H1 (cell line): ENCODE results near the gene PPIP5K1. TPM values are rescaled to one million over a fixed set of nuclear protein-coding genes. Genes with fewer than 3 reads are reported as not detected.

ENCODE experiments used
- CTCF ChIA-PET: fragments of 300-600 bp; sonication (Branson Sonifier 250); formaldehyde crosslinking; loops from one replicate; lab custom pipeline; 2021; ENCODE audit not compliant: partially characterized antibody; lab: Charles Lee
- POLR2A ChIA-PET: fragments of 300-600 bp; sonication (Branson Sonifier 250); formaldehyde crosslinking; loops from one replicate; lab custom pipeline; 2021; ENCODE audit warnings: inconsistent platforms; ENCODE audit not compliant: partially characterized antibody; lab: Charles Lee
- DNase-seq, 2 experiments: peaks; one replicate each; pipeline versions ENCODE4 v3.0.0 to v3.0.0-alpha.2; 2010 to 2022; ENCODE audit warnings: low spot score in 2 of 2, low read depth in 1 of 2, mixed read lengths in 1 of 2
- FAIRE-seq: peaks from 2 replicates; lab custom pipeline; 2011; peaks lifted over from hg19 to GRCh38; lab: Jason Lieb, UNC
- H2AFZ ChIP-seq: 2 replicates; pipeline ENCODE4 v1.8.1; 2012; ENCODE audit warnings: low read length, inconsistent platforms
- H2AK5ac ChIP-seq: 2 replicates; pipeline ENCODE4 v1.6.1; 2013; ENCODE audit warnings: low read depth, low read length
- H2BK120ac ChIP-seq: replicated peaks from 2 replicates; pipeline ENCODE3; 2013; ENCODE audit warnings: low read depth, low read length, inconsistent platforms
- H2BK12ac ChIP-seq: 2 replicates; pipeline ENCODE4 v1.6.1; 2013; ENCODE audit warnings: low read depth, low read length
- H2BK15ac ChIP-seq: 2 replicates; pipeline ENCODE4 v1.6.1; 2013; ENCODE audit warnings: low read length
- H2BK20ac ChIP-seq: 2 replicates; pipeline ENCODE4 v1.6.1; 2013; ENCODE audit warnings: low read length
- H2BK5ac ChIP-seq: 2 replicates; pipeline ENCODE4 v1.6.1; 2013; ENCODE audit warnings: low read depth, low read length
- H3K14ac ChIP-seq: 2 replicates; pipeline ENCODE4 v1.6.1; 2013; ENCODE audit warnings: inconsistent platforms; ENCODE audit not compliant: insufficient read length
- H3K18ac ChIP-seq: 2 replicates; pipeline ENCODE4 v1.6.1; 2013; ENCODE audit warnings: low read length; ENCODE audit errors: extremely low read depth
- H3K23ac ChIP-seq: 2 replicates; pipeline ENCODE4 v1.6.1; 2013; ENCODE audit warnings: inconsistent platforms; ENCODE audit not compliant: insufficient read length
- H3K23me2 ChIP-seq: 2 replicates; pipeline ENCODE4 v1.6.1; 2013; ENCODE audit warnings: low read depth, low read length
- H3K27ac ChIP-seq: 2 replicates; pipeline ENCODE4 v1.6.1; 2011; ENCODE audit warnings: low read depth, low read length, inconsistent platforms
- H3K27me3 ChIP-seq, 4 experiments: replicated peaks in 1 of 4; 1 replicate in 1 of 4; 2 replicates in 3 of 4; pipeline versions ENCODE4 v1.6.1 to v1.8.1; 2011 to 2013; ENCODE audit warnings: low read length in 3 of 4, mild to moderate bottlenecking in 3 of 4, inconsistent platforms in 2 of 4, mixed read lengths in 2 of 4, moderate library complexity in 1 of 4; ENCODE audit not compliant: control insufficient read depth in 3 of 4, insufficient read depth in 3 of 4; ENCODE audit errors: extremely low read depth in 1 of 4
- H3K36me3 ChIP-seq, 4 experiments: 2 replicates each; pipeline versions ENCODE4 v1.6.1 to v1.8.1; 2011 to 2013; ENCODE audit warnings: mild to moderate bottlenecking in 4 of 4, low read length in 3 of 4, moderate library complexity in 2 of 4, control low read depth in 1 of 4, inconsistent platforms in 1 of 4; ENCODE audit not compliant: insufficient read depth in 4 of 4, control insufficient read depth in 2 of 4
- H3K4ac ChIP-seq: replicated peaks from 2 replicates; pipeline ENCODE3; 2013; ENCODE audit warnings: low read length, low read depth, mixed read lengths, inconsistent platforms; ENCODE audit not compliant: insufficient read length
- H3K4me1 ChIP-seq, 4 experiments: replicated peaks in 1 of 4; 1 replicate in 1 of 4; 2 replicates in 3 of 4; pipeline versions ENCODE4 v1.6.1 to v1.8.1; 2011 to 2013; ENCODE audit warnings: low read length in 3 of 4, inconsistent platforms in 2 of 4, mixed read lengths in 1 of 4; ENCODE audit not compliant: insufficient read depth in 4 of 4, control insufficient read depth in 3 of 4
- H3K4me2 ChIP-seq, 2 experiments: 2 replicates each; pipeline versions ENCODE4 v1.6.1 to v1.8.1; 2011 to 2013; ENCODE audit warnings: low read depth in 2 of 2, low read length in 2 of 2, control low read depth in 1 of 2, inconsistent platforms in 1 of 2, mild to moderate bottlenecking in 1 of 2; ENCODE audit not compliant: insufficient read depth in 1 of 2
- H3K4me3 ChIP-seq, 4 experiments: fragments of 200-600, 300-600 bp in 1 of 4; sonication (generic), shearing (Covaris generic), sonication (Bioruptor Twin) in 1 of 4; 2 replicates each; pipeline versions ENCODE4 v1.5.1 to v1.8.1; 2011 to 2016; ENCODE audit warnings: low read length in 4 of 4, low read depth in 3 of 4, control low read depth in 2 of 4, inconsistent platforms in 2 of 4, mild to moderate bottlenecking in 2 of 4, mixed read lengths in 1 of 4, moderate library complexity in 1 of 4; ENCODE audit not compliant: insufficient read depth in 2 of 4; ENCODE audit errors: extremely low read depth in 1 of 4
- H3K56ac ChIP-seq: replicated peaks from 2 replicates; pipeline ENCODE3; 2013; ENCODE audit warnings: low read depth, mild to moderate bottlenecking, mixed read lengths, low read length, inconsistent platforms; ENCODE audit not compliant: insufficient read length
- H3K79me1 ChIP-seq: 2 replicates; pipeline ENCODE4 v1.6.1; 2013; ENCODE audit warnings: low read depth, low read length, control low read depth
- H3K79me2 ChIP-seq, 2 experiments: 2 replicates each; pipeline versions ENCODE4 v1.6.1 to v1.8.1; 2012 to 2013; ENCODE audit warnings: low read length in 2 of 2, mild to moderate bottlenecking in 2 of 2, inconsistent platforms in 1 of 2; ENCODE audit not compliant: insufficient read depth in 2 of 2, control insufficient read depth in 1 of 2
- H3K9ac ChIP-seq, 4 experiments: replicated peaks in 1 of 4; 1 replicate in 1 of 4; 2 replicates in 3 of 4; pipeline versions ENCODE4 v1.6.1 to v1.8.1; 2011 to 2013; ENCODE audit warnings: low read depth in 3 of 4, low read length in 3 of 4, control low read depth in 2 of 4, mild to moderate bottlenecking in 2 of 4, moderate library complexity in 2 of 4, inconsistent platforms in 1 of 4; ENCODE audit errors: extremely low read depth in 1 of 4
- H3K9me3 ChIP-seq, 2 experiments: 2 replicates each; pipeline versions ENCODE4 v1.6.1 to v1.8.1; 2012 to 2013; ENCODE audit warnings: mild to moderate bottlenecking in 2 of 2, moderate library complexity in 2 of 2, control low read depth in 1 of 2, inconsistent platforms in 1 of 2, low read depth in 1 of 2, low read length in 1 of 2, mixed read lengths in 1 of 2; ENCODE audit not compliant: insufficient read depth in 2 of 2
- H4K20me1 ChIP-seq, 2 experiments: replicated peaks in 1 of 2; 2 replicates each; pipeline versions ENCODE3 to v1.8.1; 2011 to 2013; ENCODE audit warnings: inconsistent platforms in 2 of 2, low read length in 2 of 2, mild to moderate bottlenecking in 1 of 2; ENCODE audit not compliant: insufficient read depth in 2 of 2, control insufficient read depth in 1 of 2
- H4K5ac ChIP-seq: 2 replicates; pipeline ENCODE4 v1.6.1; 2013; ENCODE audit warnings: low read length, low read depth, mixed read lengths, inconsistent platforms; ENCODE audit not compliant: insufficient read length
- H4K8ac ChIP-seq: 2 replicates; pipeline ENCODE4 v1.8.0; 2013; ENCODE audit warnings: mild to moderate bottlenecking, moderate library complexity, low read length, inconsistent platforms; ENCODE audit not compliant: insufficient read depth; ENCODE audit errors: extremely low read depth
- H4K91ac ChIP-seq: replicated peaks from 2 replicates; pipeline ENCODE3; 2013; ENCODE audit warnings: low read length, mixed read lengths, inconsistent platforms; ENCODE audit not compliant: insufficient read length
- BCL11A ChIP-seq, 2 experiments: IDR thresholded peaks; one replicate each; pipeline ENCODE4 v1.6.1; 2011; ENCODE audit warnings: low read depth in 2 of 2, low read length in 2 of 2, mild to moderate bottlenecking in 2 of 2
- EZH2 ChIP-seq: fragments of 200-600 bp; sonication (generic); IDR thresholded peaks from 2 replicates; pipeline ENCODE4 v1.7.1; 2012; ENCODE audit warnings: low read depth, mild to moderate bottlenecking, moderate library complexity, low read length, inconsistent platforms; ENCODE audit not compliant: severe bottlenecking
- POU5F1 ChIP-seq: IDR thresholded peaks from 2 replicates; pipeline ENCODE4 v1.6.1; 2011; ENCODE audit warnings: low read depth, mild to moderate bottlenecking, low read length, moderate library complexity
- SP1 ChIP-seq: IDR thresholded peaks from 2 replicates; pipeline ENCODE4 v1.6.1; 2011; ENCODE audit warnings: low read depth, low read length
- WGBS, 2 experiments: shearing (Covaris generic) in 1 of 2; methylation state at CpG; one replicate each; pipeline versions ENCODE4 v1.1.6 to v1.1.7; 2013 to 2015; ENCODE audit warnings: low lambda C conversion rate in 2 of 2, mixed read lengths in 2 of 2, inconsistent platforms in 1 of 2, low coverage in 1 of 2, missing lambda C conversion rate in 1 of 2; ENCODE audit not compliant: insufficient replicate concordance in 2 of 2, insufficient coverage in 1 of 2, insufficient read length in 1 of 2; ENCODE audit errors: extremely low coverage in 1 of 2, missing lambda C conversion rate in 1 of 2; 5-methylcytosine and 5-hydroxymethylcytosine counted together
- polyA plus RNA-seq, 7 experiments: library from polyadenylated mRNA; depleted of rRNA in 3 of 7; stranded (reverse) in 5 of 7; unstranded in 2 of 7; fragments of >200 nt in 5 of 7; fragments of 200-250 nt in 2 of 7; gene quantifications; 1 replicate in 5 of 7; 2 replicates in 1 of 7; 4 replicates in 1 of 7; pipeline versions ENCODE4 v1.2.1 to v1.2.3, GENCODE V29; 2011 to 2013; ENCODE audit warnings: missing spikeins in 2 of 7, mixed read lengths in 2 of 7
- total RNA-seq: library from RNA; stranded (reverse); fragmentation: NEBNext Ultra II Directional; extraction: Animal tissue kit (Norgen Biotek cat#: 25700); gene quantifications from 2 replicates; pipeline ENCODE4 v1.2.1, GENCODE V29; 2021

Gene PPIP5K1
- total and polyA plus RNA-seq, 2 of the 8 experiments (the other 6 are each of a cell fraction or from before 2014, with no cell fraction given), result 18.8 to 22.7 TPM

GRCh38 chr15:43522247-43522646 lies 67.8 kb downstream of the PPIP5K1 start:
- H3K4me1 ChIP-seq, result peaks cover 0 to 7% (median 3%) of the 10 kb centered on the region in 4 experiments; a peak in 4 of 7 replicates
- no peak overlapping the region for H2BK15ac ChIP-seq
- H2BK120ac ChIP-seq, result no peak overlapping the region
- no peak overlapping the region for H4K8ac ChIP-seq
- no peak overlapping the region for H2BK5ac ChIP-seq
- ChIA-PET CTCF (interaction anchor here (0.9 to 3.3 kb wide), 3 partner anchors 9 to 21 kb away, joined by 3 to 26 read pairs (median 5); no protein-coding TSS in a partner anchor), POLR2A (no interaction called here)
- H3K56ac ChIP-seq, result no peak overlapping the region
- DNase-seq, result no peak
- no peaks in the 10 kb centered on the region for H3K79me2 ChIP-seq
- peaks cover 10% of the 10 kb centered on the region; the same call in 1 of the 2 replicates for H3K23me2 ChIP-seq
- H3K4me2 ChIP-seq, result no peak overlapping the region
- no peak overlapping the region for H3K23ac ChIP-seq
- FAIRE-seq, result no peak
- no peak overlapping the region for H2AFZ ChIP-seq
- H2BK20ac ChIP-seq, result no peak overlapping the region
- H3K4ac ChIP-seq, result no peak overlapping the region
- no peaks in the 10 kb centered on the region for H3K79me1 ChIP-seq
- H3K9ac ChIP-seq, result no peak overlapping the region
- no peak overlapping the region for H2BK12ac ChIP-seq
- no peak overlapping the region for H2AK5ac ChIP-seq
- no peak overlapping the region for H3K4me3 ChIP-seq
- H3K14ac ChIP-seq, result no peak overlapping the region
- no peaks in the 10 kb centered on the region for H3K36me3 ChIP-seq
- H4K5ac ChIP-seq, result no peak overlapping the region
- H4K20me1 ChIP-seq, result no peaks in the 10 kb centered on the region
- TF ChIP-seq BCL11A (IDR thresholded peaks at IDR 0.05; ENCODE audit: low read depth in 2 of 2, low read length in 2 of 2), result no peak
- no peak for TF ChIP-seq SP1
- no peak for TF ChIP-seq EZH2
- no peak for TF ChIP-seq POU5F1
- H3K27ac ChIP-seq, result no peak overlapping the region
- WGBS, 2 experiments, result 85% methylated on average over 9 of the region's 9 CpGs; no CpG with 5 or more reads in 1 of the 2 experiments
- peaks cover 0 to 27% (median 21%) of the 10 kb centered on the region in 4 experiments; a peak in 6 of 7 replicates for H3K27me3 ChIP-seq
- no peak overlapping the region for H4K91ac ChIP-seq
- H3K9me3 ChIP-seq, result no peaks in the 10 kb centered on the region
- H3K18ac ChIP-seq, result no peak overlapping the region
